Hepatocyte (in vitro differentiated cells): Measurements from ENCODE around the gene PCA3.

Experiments used
- EZH2phosphoT487 ChIP-seq: fragments of 200-600 bp; sonication (generic); IDR thresholded peaks from one replicate; pipeline ENCODE4 v1.6.1; 2018; ENCODE audit warnings: antibody characterized with exemption, mild to moderate bottlenecking, low read depth, moderate library complexity; ENCODE audit not compliant: unreplicated experiment, severe bottlenecking
- TF ChIP-seq, protein P1 (sequence below): fragments of 200-600 bp; sonication (generic); IDR thresholded peaks from 2 replicates; pipeline ENCODE4 v1.5.1; 2016; ENCODE audit warnings: antibody characterized with exemption, mild to moderate bottlenecking; ENCODE audit not compliant: poor library complexity

DNA sequence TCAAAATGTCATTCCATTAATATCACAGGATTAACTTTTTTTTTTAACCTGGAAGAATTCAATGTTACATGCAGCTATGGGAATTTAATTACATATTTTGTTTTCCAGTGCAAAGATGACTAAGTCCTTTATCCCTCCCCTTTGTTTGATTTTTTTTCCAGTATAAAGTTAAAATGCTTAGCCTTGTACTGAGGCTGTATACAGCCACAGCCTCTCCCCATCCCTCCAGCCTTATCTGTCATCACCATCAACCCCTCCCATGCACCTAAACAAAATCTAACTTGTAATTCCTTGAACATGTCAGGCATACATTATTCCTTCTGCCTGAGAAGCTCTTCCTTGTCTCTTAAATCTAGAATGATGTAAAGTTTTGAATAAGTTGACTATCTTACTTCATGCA lies 20.6 kb downstream of the PCA3 start:
- TF ChIP-seq, protein P1, sequence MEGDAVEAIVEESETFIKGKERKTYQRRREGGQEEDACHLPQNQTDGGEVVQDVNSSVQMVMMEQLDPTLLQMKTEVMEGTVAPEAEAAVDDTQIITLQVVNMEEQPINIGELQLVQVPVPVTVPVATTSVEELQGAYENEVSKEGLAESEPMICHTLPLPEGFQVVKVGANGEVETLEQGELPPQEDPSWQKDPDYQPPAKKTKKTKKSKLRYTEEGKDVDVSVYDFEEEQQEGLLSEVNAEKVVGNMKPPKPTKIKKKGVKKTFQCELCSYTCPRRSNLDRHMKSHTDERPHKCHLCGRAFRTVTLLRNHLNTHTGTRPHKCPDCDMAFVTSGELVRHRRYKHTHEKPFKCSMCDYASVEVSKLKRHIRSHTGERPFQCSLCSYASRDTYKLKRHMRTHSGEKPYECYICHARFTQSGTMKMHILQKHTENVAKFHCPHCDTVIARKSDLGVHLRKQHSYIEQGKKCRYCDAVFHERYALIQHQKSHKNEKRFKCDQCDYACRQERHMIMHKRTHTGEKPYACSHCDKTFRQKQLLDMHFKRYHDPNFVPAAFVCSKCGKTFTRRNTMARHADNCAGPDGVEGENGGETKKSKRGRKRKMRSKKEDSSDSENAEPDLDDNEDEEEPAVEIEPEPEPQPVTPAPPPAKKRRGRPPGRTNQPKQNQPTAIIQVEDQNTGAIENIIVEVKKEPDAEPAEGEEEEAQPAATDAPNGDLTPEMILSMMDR: no peak
- no peak for TF ChIP-seq EZH2phosphoT487
